HFFc6 (cell line): Measurements from ENCODE around the gene PREX1. TPM values are rescaled to one million over a fixed set of nuclear protein-coding genes. Genes with fewer than 3 reads are reported as not detected.
A peak's percentile ranks its signal among the peaks of the same experiment; 100 is the strongest.

ENCODE experiments used
- DNase-seq: peaks from one replicate; pipeline ENCODE4 v3.0.0-alpha.2; 2018
- H3K27ac Mint-ChIP-seq: 2 replicates; pipeline ENCODE4 v1.8.0; 2020; ENCODE audit warnings: mild to moderate bottlenecking, mixed read lengths
- H3K27me3 Mint-ChIP-seq: 2 replicates; pipeline ENCODE4 v1.8.0; 2021; ENCODE audit warnings: mild to moderate bottlenecking, moderate library complexity, mixed read lengths; ENCODE audit not compliant: insufficient read depth
- H3K36me3 Mint-ChIP-seq: 2 replicates; pipeline ENCODE4 v1.8.0; 2021; ENCODE audit warnings: low read depth, mixed read lengths
- H3K4me1 Mint-ChIP-seq: 2 replicates; pipeline ENCODE4 v1.8.0; 2020; ENCODE audit warnings: low read depth, mixed read lengths
- H3K4me3 Mint-ChIP-seq: 2 replicates; pipeline ENCODE4 v1.8.0; 2020; ENCODE audit warnings: mild to moderate bottlenecking, moderate library complexity, mixed read lengths
- H3K9me3 Mint-ChIP-seq: 2 replicates; pipeline ENCODE4 v1.8.0; 2020; ENCODE audit warnings: mild to moderate bottlenecking, mixed read lengths
- total RNA-seq, 6 experiments: library from RNA; stranded (reverse); fragmentation: NEBNext Ultra II Directional; extraction: Animal tissue kit (Norgen Biotek cat#: 25700); gene quantifications; 2 replicates in 1 of 6; 3 replicates in 5 of 6; pipeline ENCODE4 v1.2.3, GENCODE V29; 2021
- TF ChIP-seq, protein P1 (sequence below): fragments of 200-600 bp; sonication (generic); IDR thresholded peaks from 2 replicates; pipeline ENCODE4 v1.5.0; 2021; ENCODE audit warnings: antibody characterized with exemption, mild to moderate bottlenecking

PREX1 gene
- total RNA-seq, 6 experiments from 2014 or later, result 1.8 to 4.1 (median 2.8) TPM

- H3K27me3 Mint-ChIP-seq, result peaks cover 10% of the 10 kb centered on the region
- TF ChIP-seq, protein P1, sequence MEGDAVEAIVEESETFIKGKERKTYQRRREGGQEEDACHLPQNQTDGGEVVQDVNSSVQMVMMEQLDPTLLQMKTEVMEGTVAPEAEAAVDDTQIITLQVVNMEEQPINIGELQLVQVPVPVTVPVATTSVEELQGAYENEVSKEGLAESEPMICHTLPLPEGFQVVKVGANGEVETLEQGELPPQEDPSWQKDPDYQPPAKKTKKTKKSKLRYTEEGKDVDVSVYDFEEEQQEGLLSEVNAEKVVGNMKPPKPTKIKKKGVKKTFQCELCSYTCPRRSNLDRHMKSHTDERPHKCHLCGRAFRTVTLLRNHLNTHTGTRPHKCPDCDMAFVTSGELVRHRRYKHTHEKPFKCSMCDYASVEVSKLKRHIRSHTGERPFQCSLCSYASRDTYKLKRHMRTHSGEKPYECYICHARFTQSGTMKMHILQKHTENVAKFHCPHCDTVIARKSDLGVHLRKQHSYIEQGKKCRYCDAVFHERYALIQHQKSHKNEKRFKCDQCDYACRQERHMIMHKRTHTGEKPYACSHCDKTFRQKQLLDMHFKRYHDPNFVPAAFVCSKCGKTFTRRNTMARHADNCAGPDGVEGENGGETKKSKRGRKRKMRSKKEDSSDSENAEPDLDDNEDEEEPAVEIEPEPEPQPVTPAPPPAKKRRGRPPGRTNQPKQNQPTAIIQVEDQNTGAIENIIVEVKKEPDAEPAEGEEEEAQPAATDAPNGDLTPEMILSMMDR, result peak; percentile 89
- peak overlapping the region; percentile 63 for H3K27ac Mint-ChIP-seq
- peak overlapping the region; percentile 87 for H3K4me3 Mint-ChIP-seq
- no peaks in the 10 kb centered on the region for H3K36me3 Mint-ChIP-seq
- H3K4me1 Mint-ChIP-seq, result peaks cover 20% of the 10 kb centered on the region
- H3K9me3 Mint-ChIP-seq, result no peaks in the 10 kb centered on the region
- DNase-seq, result peak; percentile 68
Measured at GRCh38 chr20:48620507-48621375, 207.1 kb downstream of the PREX1 start.

GRCh38 chr20:48620154-48620506 is 207.7 kb downstream of the PREX1 start:
- peaks cover 20% of the 10 kb centered on the region for H3K4me1 Mint-ChIP-seq
- H3K27me3 Mint-ChIP-seq, result peaks cover 9% of the 10 kb centered on the region
- no peak overlapping the region for H3K4me3 Mint-ChIP-seq
- H3K36me3 Mint-ChIP-seq, result no peaks in the 10 kb centered on the region
- H3K27ac Mint-ChIP-seq, result no peak overlapping the region
- TF ChIP-seq, protein P1, result no peak
- no peaks in the 10 kb centered on the region for H3K9me3 Mint-ChIP-seq
- no peak for DNase-seq

DNA sequence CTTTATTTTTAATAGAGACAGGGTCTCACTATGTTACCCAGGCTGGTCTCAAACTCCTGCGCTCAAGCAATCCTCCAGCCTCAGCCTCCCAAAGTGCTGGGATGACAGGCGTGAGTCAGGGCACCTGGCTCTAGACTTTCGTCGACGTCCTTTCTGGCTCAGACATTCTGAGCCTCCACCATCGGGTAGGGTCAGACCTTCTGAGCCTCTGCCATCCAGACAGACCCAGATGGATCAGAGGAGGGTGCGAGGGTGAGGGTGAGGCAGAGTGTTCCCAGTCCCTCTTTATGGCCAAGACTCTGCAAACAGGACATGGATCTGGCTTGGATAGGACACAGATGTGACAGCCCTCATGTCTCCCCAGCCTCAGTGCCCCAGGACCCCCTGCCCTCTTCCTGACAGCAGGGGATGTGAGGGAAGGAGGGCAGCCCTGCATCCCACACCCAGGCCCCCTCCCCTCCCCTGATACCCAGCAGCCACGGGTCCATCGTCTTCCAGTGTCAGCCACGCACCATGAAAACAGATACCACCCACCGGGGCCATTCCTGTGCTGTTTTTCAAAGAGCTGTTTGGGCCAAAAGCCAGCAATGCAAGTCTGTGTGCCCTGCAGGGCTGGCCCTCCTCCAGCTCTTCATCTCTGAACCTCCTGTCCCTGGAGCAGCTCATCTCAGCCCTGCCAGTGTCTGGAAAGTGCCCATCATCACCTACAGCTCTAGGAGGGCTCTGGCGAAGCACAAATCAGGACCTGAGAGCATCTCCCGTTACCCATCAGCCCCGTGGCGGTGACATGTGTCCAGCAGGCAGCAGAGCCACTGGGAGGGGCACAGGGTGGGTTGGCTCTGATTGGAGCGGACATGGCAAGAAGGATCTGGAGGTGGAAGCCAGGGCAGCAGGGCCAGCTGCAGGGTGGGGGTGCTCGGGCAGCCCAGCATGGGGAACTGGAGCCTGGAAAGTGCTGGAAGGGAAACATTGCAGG is 208.4 kb downstream of the PREX1 start:
- Mint-ChIP-seq H3K4me3 (no peak overlapping the region), H3K27ac (no peak overlapping the region), H3K4me1 (peaks cover 20% of the 10 kb centered on the region), H3K36me3 (no peaks in the 10 kb centered on the region), H3K9me3 (no peaks in the 10 kb centered on the region), H3K27me3 (peaks cover 9% of the 10 kb centered on the region)
- DNase-seq, result no peak
- TF ChIP-seq, protein P1, result no peak

DNA sequence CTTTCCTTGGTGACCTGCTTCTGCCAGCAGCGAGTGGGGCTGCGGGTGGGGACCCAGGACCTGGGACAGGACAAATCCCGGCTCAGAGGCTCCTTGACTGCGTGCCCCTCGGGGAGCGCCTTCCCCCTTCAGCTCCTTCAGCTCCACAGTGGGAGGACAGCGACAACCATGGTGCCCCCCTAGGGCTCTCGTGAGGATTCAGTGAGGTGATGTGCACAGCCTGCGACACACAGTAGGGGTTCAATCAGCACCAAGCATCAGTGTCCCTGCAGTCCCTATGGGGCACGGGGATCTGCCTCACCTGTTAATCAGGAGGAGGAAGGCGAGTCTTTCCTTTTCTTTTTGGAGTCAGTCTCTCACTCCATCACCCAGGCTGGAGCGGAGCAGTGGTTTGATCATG is 209.2 kb downstream of the PREX1 start:
- no peak overlapping the region for H3K4me3 Mint-ChIP-seq
- peaks cover 9% of the 10 kb centered on the region for H3K27me3 Mint-ChIP-seq
- H3K27ac Mint-ChIP-seq, result no peak overlapping the region
- H3K4me1 Mint-ChIP-seq, result peaks cover 20% of the 10 kb centered on the region
- TF ChIP-seq, protein P1, result no peak
- H3K9me3 Mint-ChIP-seq, result no peaks in the 10 kb centered on the region
- H3K36me3 Mint-ChIP-seq, result no peaks in the 10 kb centered on the region
- no peak for DNase-seq

- no peak for DNase-seq
- H3K4me3 Mint-ChIP-seq, result no peak overlapping the region
- H3K4me1 Mint-ChIP-seq, result peaks cover 20% of the 10 kb centered on the region
- H3K27ac Mint-ChIP-seq, result no peak overlapping the region
- no peaks in the 10 kb centered on the region for H3K9me3 Mint-ChIP-seq
- H3K27me3 Mint-ChIP-seq, result peaks cover 7% of the 10 kb centered on the region
- TF ChIP-seq, protein P1, result no peak
- H3K36me3 Mint-ChIP-seq, result no peaks in the 10 kb centered on the region
Measured at GRCh38 chr20:48618052-48618451, 209.7 kb downstream of the PREX1 start.
